ENCODE data around the gene ADARB2. TPM values are rescaled to one million over a fixed set of nuclear protein-coding genes. Genes with fewer than 3 reads are reported as not detected.

ADARB2 gene
- total and polyA plus RNA-seq, 4 donors: 0.55 to 0.70 (median 0.59) TPM; not detected in 1

- H3K9ac ChIP-seq (ENCODE audit: low read depth in 1 of 2, low read length in 2 of 2): no peak overlapping the region
- no peaks in the 10 kb centered on the region for H3K9me3 ChIP-seq (ENCODE audit: control insufficient read depth in 4 of 4, low read length in 3 of 4)
- H3K4me1 ChIP-seq (ENCODE audit: control insufficient read depth in 4 of 4, insufficient read depth in 4 of 4, low read length in 3 of 4): no peaks in the 10 kb centered on the region
- TF ChIP-seq, protein P1, sequence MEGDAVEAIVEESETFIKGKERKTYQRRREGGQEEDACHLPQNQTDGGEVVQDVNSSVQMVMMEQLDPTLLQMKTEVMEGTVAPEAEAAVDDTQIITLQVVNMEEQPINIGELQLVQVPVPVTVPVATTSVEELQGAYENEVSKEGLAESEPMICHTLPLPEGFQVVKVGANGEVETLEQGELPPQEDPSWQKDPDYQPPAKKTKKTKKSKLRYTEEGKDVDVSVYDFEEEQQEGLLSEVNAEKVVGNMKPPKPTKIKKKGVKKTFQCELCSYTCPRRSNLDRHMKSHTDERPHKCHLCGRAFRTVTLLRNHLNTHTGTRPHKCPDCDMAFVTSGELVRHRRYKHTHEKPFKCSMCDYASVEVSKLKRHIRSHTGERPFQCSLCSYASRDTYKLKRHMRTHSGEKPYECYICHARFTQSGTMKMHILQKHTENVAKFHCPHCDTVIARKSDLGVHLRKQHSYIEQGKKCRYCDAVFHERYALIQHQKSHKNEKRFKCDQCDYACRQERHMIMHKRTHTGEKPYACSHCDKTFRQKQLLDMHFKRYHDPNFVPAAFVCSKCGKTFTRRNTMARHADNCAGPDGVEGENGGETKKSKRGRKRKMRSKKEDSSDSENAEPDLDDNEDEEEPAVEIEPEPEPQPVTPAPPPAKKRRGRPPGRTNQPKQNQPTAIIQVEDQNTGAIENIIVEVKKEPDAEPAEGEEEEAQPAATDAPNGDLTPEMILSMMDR (IDR thresholded peaks at IDR 0.05; ENCODE audit: low read depth, low read length, missing input control): no peak
- H3K27ac ChIP-seq (ENCODE audit: low read depth in 1 of 2, low read length in 2 of 2): no peak overlapping the region
- DNase-seq (ENCODE audit: low spot score): no peak
- H3K36me3 ChIP-seq (ENCODE audit: control insufficient read depth in 4 of 4, insufficient read depth in 3 of 4, low read depth in 1 of 4, low read length in 3 of 4): no peaks in the 10 kb centered on the region
- 86% methylated on average over 11 of the region's 11 CpGs for WGBS
- H3K27me3 ChIP-seq (ENCODE audit: control insufficient read depth in 4 of 4, insufficient read depth in 4 of 4, low read length in 3 of 4): no peaks in the 10 kb centered on the region
- no peak overlapping the region for H3K4me3 ChIP-seq (ENCODE audit: low read depth in 1 of 3, low read length in 3 of 3)
These were observed 62.8 kb downstream of the ADARB2 start for GRCh38 chr10:1674501-1674900.

GRCh38 chr10:1673568-1674345 lies 63.6 kb downstream of the ADARB2 start:
- no peaks in the 10 kb centered on the region for H3K36me3 ChIP-seq (ENCODE audit: control insufficient read depth in 4 of 4, insufficient read depth in 3 of 4, low read depth in 1 of 4, low read length in 3 of 4)
- whole genome bisulfite sequencing: 88% methylated on average over 21 of the region's 21 CpGs
- no peaks in the 10 kb centered on the region for H3K27me3 ChIP-seq (ENCODE audit: control insufficient read depth in 4 of 4, insufficient read depth in 4 of 4, low read length in 3 of 4)
- no peak overlapping the region for H3K9ac ChIP-seq (ENCODE audit: low read depth in 1 of 2, low read length in 2 of 2)
- no peak overlapping the region for H3K27ac ChIP-seq (ENCODE audit: low read depth in 1 of 2, low read length in 2 of 2)
- TF ChIP-seq MAX (IDR thresholded peaks at IDR 0.05) (no peak), EGR1 (IDR thresholded peaks at IDR 0.05; ENCODE audit: low read depth in 2 of 2) (no peak), SP1 (IDR thresholded peaks at IDR 0.05) (no peak), HNF4G (IDR thresholded peaks at IDR 0.05) (no peak), HNF4A (conservative IDR thresholded peaks at IDR 0.05) (no peak), NR2F2 (IDR thresholded peaks at IDR 0.05) (no peak), YY1 (IDR thresholded peaks at IDR 0.05) (no peak), FOXA2 (IDR thresholded peaks at IDR 0.05) (no peak), RAD21 (IDR thresholded peaks at IDR 0.05) (no peak), GABPA (IDR thresholded peaks at IDR 0.05 in 1 of 2, conservative IDR thresholded peaks at IDR 0.05 in 1 of 2) (no peak), JUND (IDR thresholded peaks at IDR 0.05) (no peak), FOXA1 (IDR thresholded peaks at IDR 0.05) (no peak), TAF1 (conservative IDR thresholded peaks at IDR 0.05) (no peak), RXRA (IDR thresholded peaks at IDR 0.05) (no peak)
- TF ChIP-seq, protein P2, sequence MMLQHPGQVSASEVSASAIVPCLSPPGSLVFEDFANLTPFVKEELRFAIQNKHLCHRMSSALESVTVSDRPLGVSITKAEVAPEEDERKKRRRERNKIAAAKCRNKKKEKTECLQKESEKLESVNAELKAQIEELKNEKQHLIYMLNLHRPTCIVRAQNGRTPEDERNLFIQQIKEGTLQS (IDR thresholded peaks at IDR 0.05): no peak
- TF ChIP-seq, protein P3, sequence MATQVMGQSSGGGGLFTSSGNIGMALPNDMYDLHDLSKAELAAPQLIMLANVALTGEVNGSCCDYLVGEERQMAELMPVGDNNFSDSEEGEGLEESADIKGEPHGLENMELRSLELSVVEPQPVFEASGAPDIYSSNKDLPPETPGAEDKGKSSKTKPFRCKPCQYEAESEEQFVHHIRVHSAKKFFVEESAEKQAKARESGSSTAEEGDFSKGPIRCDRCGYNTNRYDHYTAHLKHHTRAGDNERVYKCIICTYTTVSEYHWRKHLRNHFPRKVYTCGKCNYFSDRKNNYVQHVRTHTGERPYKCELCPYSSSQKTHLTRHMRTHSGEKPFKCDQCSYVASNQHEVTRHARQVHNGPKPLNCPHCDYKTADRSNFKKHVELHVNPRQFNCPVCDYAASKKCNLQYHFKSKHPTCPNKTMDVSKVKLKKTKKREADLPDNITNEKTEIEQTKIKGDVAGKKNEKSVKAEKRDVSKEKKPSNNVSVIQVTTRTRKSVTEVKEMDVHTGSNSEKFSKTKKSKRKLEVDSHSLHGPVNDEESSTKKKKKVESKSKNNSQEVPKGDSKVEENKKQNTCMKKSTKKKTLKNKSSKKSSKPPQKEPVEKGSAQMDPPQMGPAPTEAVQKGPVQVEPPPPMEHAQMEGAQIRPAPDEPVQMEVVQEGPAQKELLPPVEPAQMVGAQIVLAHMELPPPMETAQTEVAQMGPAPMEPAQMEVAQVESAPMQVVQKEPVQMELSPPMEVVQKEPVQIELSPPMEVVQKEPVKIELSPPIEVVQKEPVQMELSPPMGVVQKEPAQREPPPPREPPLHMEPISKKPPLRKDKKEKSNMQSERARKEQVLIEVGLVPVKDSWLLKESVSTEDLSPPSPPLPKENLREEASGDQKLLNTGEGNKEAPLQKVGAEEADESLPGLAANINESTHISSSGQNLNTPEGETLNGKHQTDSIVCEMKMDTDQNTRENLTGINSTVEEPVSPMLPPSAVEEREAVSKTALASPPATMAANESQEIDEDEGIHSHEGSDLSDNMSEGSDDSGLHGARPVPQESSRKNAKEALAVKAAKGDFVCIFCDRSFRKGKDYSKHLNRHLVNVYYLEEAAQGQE (IDR thresholded peaks at IDR 0.05): no peak
- TF ChIP-seq, protein P1 (IDR thresholded peaks at IDR 0.05; ENCODE audit: low read depth, low read length, missing input control): no peak
- H3K9me3 ChIP-seq (ENCODE audit: control insufficient read depth in 4 of 4, low read length in 3 of 4): no peaks in the 10 kb centered on the region
- no peaks in the 10 kb centered on the region for H3K4me1 ChIP-seq (ENCODE audit: control insufficient read depth in 4 of 4, insufficient read depth in 4 of 4, low read length in 3 of 4)
- DNase-seq (ENCODE audit: low spot score): no peak
- no peak overlapping the region for H3K4me3 ChIP-seq (ENCODE audit: low read depth in 1 of 3, low read length in 3 of 3)
